ENCODE data around the gene ASB13. TPM values are rescaled to one million over a fixed set of nuclear protein-coding genes. Genes with fewer than 3 reads are reported as not detected.
A peak's percentile ranks its signal among the peaks of the same experiment; 100 is the strongest.

ASB13 gene
- total and polyA plus RNA-seq, 2 donors (not counting 1 experiment from before 2014, with no cell fraction given): 2.5 to 4.4 TPM

DNA sequence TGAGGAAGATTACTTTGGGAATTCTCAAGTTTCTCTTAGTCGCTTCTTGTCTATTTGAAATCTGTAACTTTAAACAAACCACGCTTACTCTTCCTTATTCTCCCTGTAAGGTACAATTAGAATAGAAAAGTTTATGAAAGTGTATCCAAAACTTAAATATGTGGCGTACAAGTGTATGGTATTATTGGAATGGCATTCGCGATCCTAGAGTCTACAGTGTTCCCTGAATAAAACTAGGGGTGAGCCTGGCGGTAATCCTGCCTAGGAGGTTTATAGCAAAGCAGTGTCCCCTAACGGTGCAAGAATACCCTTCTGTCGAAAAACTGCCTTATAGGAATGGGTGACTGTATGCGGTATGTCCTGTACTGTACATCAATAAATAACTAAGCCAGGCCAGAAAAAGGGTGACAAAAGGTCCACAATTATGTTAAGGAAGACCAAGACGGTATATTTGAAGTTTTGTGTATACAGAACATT, 19.4 kb upstream of the ASB13 start:
- ChIA-PET POLR2A (interaction anchor here (1.4 to 2.0 kb wide), 2 partner anchors 8 to 204 kb away, joined by 3 to 4 read pairs; partner anchors contain the start of genes ANKRD16 and FBH1), CTCF (interaction anchor here (1.0 kb wide), 1 partner anchor 166 kb away, joined by 3 read pairs; no protein-coding TSS in a partner anchor)
- H3K4me1 Mint-ChIP-seq: peaks cover 34% of the 10 kb centered on the region
- peak overlapping the region; percentile 78 to 97 for H3K27ac ChIP-seq (ENCODE audit: low read length in 2 of 2)
- H3K4me3 Mint-ChIP-seq: peak overlapping the region; percentile 98
- H3K9me3 Mint-ChIP-seq (ENCODE audit: insufficient read depth): no peaks in the 10 kb centered on the region
- H3K9me3 ChIP-seq (ENCODE audit: control extremely low read depth in 1 of 3, control insufficient read depth in 2 of 3, insufficient read depth in 1 of 3, low read length in 2 of 3): no peaks in the 10 kb centered on the region
- intact Hi-C loops (cut with micrococcal nuclease): loop anchor here (2.0 to 10.0 kb wide), 7 partner anchors 25 to 1789 kb away; partner anchors contain the start of genes ANKRD16, GDI2 and IL15RA
- peaks cover 20% of the 10 kb centered on the region for H4K20me1 ChIP-seq (ENCODE audit: control insufficient read depth, insufficient read depth, low read length, poor library complexity, severe bottlenecking)
- H2AFZ ChIP-seq (ENCODE audit: insufficient read depth, low read depth, low read length, poor library complexity, severe bottlenecking): peak overlapping the region; percentile 83
- H3K4me1 ChIP-seq (ENCODE audit: control insufficient read depth in 2 of 2, insufficient read depth in 2 of 2, low read length in 2 of 2): peaks cover 30 to 33% of the 10 kb centered on the region in 2 donors
- H3K9ac ChIP-seq (ENCODE audit: low read length): peak overlapping the region; percentile 87
- WGBS (ENCODE audit: insufficient coverage): no CpG with 5 or more reads among the region's 10 CpGs
- H3K36me3 ChIP-seq (replicated peaks in 1 of 2; ENCODE audit: control extremely low read depth in 1 of 2, control insufficient read depth in 1 of 2, extremely low read depth in 1 of 2, insufficient read depth in 2 of 2, low read length in 1 of 2): peaks cover 0 to 3% of the 10 kb centered on the region in 2 experiments
- TF ChIP-seq EZH2 (IDR thresholded peaks at IDR 0.05; ENCODE audit: borderline replicate concordance, insufficient read depth, low read depth, low read length, poor library complexity, severe bottlenecking): no peak
- TF ChIP-seq, protein P1, sequence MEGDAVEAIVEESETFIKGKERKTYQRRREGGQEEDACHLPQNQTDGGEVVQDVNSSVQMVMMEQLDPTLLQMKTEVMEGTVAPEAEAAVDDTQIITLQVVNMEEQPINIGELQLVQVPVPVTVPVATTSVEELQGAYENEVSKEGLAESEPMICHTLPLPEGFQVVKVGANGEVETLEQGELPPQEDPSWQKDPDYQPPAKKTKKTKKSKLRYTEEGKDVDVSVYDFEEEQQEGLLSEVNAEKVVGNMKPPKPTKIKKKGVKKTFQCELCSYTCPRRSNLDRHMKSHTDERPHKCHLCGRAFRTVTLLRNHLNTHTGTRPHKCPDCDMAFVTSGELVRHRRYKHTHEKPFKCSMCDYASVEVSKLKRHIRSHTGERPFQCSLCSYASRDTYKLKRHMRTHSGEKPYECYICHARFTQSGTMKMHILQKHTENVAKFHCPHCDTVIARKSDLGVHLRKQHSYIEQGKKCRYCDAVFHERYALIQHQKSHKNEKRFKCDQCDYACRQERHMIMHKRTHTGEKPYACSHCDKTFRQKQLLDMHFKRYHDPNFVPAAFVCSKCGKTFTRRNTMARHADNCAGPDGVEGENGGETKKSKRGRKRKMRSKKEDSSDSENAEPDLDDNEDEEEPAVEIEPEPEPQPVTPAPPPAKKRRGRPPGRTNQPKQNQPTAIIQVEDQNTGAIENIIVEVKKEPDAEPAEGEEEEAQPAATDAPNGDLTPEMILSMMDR (IDR thresholded peaks at IDR 0.05): peak; percentile 18
- peak overlapping the region; percentile 78 for H3K4me2 ChIP-seq (replicated peaks; ENCODE audit: low read depth, low read length, poor library complexity, severe bottlenecking)
- ATAC-seq (ENCODE audit: low read depth) (no peak), DNase-seq (no peak)
- H3K4me3 ChIP-seq (ENCODE audit: control extremely low read depth in 1 of 5, extremely low read depth in 1 of 5, insufficient read depth in 1 of 5, low read depth in 2 of 5, low read length in 4 of 5): peak overlapping the region; percentile 31 to 87 (median 75)
- peak overlapping the region; percentile 95 for H3K27ac Mint-ChIP-seq
- no peaks in the 10 kb centered on the region for H3K27me3 ChIP-seq (replicated peaks in 1 of 4; ENCODE audit: control extremely low read depth in 1 of 4, control insufficient read depth in 3 of 4, insufficient read depth in 4 of 4, low read length in 3 of 4)
- H3K79me2 ChIP-seq (ENCODE audit: control insufficient read depth, insufficient read depth, low read length): peaks cover 49% of the 10 kb centered on the region
- H3K27me3 Mint-ChIP-seq: no peaks in the 10 kb centered on the region
